GM12878 (cell line): ENCODE data around the gene PRIMPOL. TPM values are rescaled to one million over a fixed set of nuclear protein-coding genes. Genes with fewer than 3 reads are reported as not detected.

Experiments
- ATAC-seq: fragments of 200-7000 bp; cut with Tn5 transposase; 3 replicates; pipeline ENCODE4 v1.9.1; 2020; ENCODE audit warnings: mild to moderate bottlenecking, moderate library complexity
- BruUV-seq: library from RNA; stranded (reverse); fragments of 400-500 nt; replicated peaks from 2 replicates; lab custom pipeline; 2021; lab: Mats Ljungman, UMichigan
- CTCF ChIA-PET: fragments of 300-600 bp; sonication (Branson Sonifier 250); formaldehyde crosslinking; extraction: SDS; loops from one replicate; lab custom pipeline; 2021; ENCODE audit warnings: inconsistent platforms; lab: Yijun Ruan, JAX
- POLR2A ChIA-PET: fragments of 350-600 bp; formaldehyde crosslinking; extraction: SDS; loops from one replicate; lab custom pipeline; 2021; ENCODE audit warnings: inconsistent platforms; lab: Charles Lee
- RAD21 ChIA-PET: fragments of 300-600 bp; sonication (Branson Sonifier 250); formaldehyde crosslinking; loops from one replicate; lab custom pipeline; 2023; ENCODE audit warnings: antibody characterized with exemption; ENCODE audit not compliant: unreplicated experiment; lab: Charles Lee
- SMC1A ChIA-PET: fragments of 300-600 bp; sonication (Branson Sonifier 250); formaldehyde crosslinking; loops from one replicate; lab custom pipeline; 2023; ENCODE audit not compliant: unreplicated experiment, uncharacterized antibody; lab: Charles Lee
- DNase-seq: peaks from one replicate; pipeline ENCODE4 v3.0.0-alpha.2; 2011; ENCODE audit warnings: low read depth, low spot score
- FAIRE-seq: peaks from 3 replicates; lab custom pipeline; 2011; peaks lifted over from hg19 to GRCh38; lab: Jason Lieb, UNC
- H2AFZ ChIP-seq: 2 replicates; pipeline ENCODE4 v1.6.0; 2011; ENCODE audit warnings: low read depth, low read length, control low read depth; ENCODE audit not compliant: control insufficient read depth
- H3K27ac ChIP-seq: 2 replicates; pipeline ENCODE4 v1.5.1; 2011; ENCODE audit warnings: control low read depth; ENCODE audit not compliant: control insufficient read depth, insufficient read depth
- H3K27me3 ChIP-seq, 2 experiments: replicated peaks in 1 of 2; 2 replicates each; pipeline versions ENCODE4 v1.6.0 to v1.6.1; 2011; ENCODE audit warnings: low read length in 1 of 2; ENCODE audit not compliant: control insufficient read depth in 2 of 2, insufficient read depth in 2 of 2
- H3K36me3 ChIP-seq, 2 experiments: 2 replicates each; pipeline ENCODE4 v1.5.1; 2011; ENCODE audit warnings: low read length in 1 of 2; ENCODE audit not compliant: control insufficient read depth in 2 of 2, insufficient read depth in 2 of 2
- H3K4me1 ChIP-seq: 2 replicates; pipeline ENCODE4 v1.6.1; 2011; ENCODE audit warnings: mild to moderate bottlenecking, low read length, moderate library complexity, mixed read lengths; ENCODE audit not compliant: control insufficient read depth, insufficient read depth
- H3K4me2 ChIP-seq: 2 replicates; pipeline ENCODE4 v1.6.0; 2011; ENCODE audit warnings: control low read depth; ENCODE audit not compliant: control insufficient read depth, insufficient read depth
- H3K4me3 ChIP-seq: fragments of 200-600 bp; sonication (generic); 2 replicates; pipeline ENCODE4 v1.5.1; 2016
- H3K79me2 ChIP-seq: 2 replicates; pipeline ENCODE4 v1.6.0; 2011; ENCODE audit warnings: low read length; ENCODE audit not compliant: control insufficient read depth, insufficient read depth
- H3K9ac ChIP-seq: 2 replicates; pipeline ENCODE4 v1.8.0; 2011; ENCODE audit warnings: low read length, control low read depth, mixed read lengths; ENCODE audit not compliant: control insufficient read depth, insufficient read depth
- H3K9me3 ChIP-seq: replicated peaks from 3 replicates; pipeline ENCODE4 v1.5.1; 2011; ENCODE audit warnings: mild to moderate bottlenecking, low read length; ENCODE audit not compliant: control insufficient read depth, insufficient read depth
- H4K20me1 ChIP-seq: 2 replicates; pipeline ENCODE4 v1.6.0; 2011; ENCODE audit not compliant: control insufficient read depth, insufficient read depth
- CBX5 ChIP-seq: sonication (generic); IDR thresholded peaks from 2 replicates; pipeline ENCODE4 v1.6.1; 2016; ENCODE audit warnings: low read depth, moderate library complexity, mild to moderate bottlenecking, inconsistent platforms
- NFXL1 ChIP-seq: fragments of 450-650 bp; IDR thresholded peaks from 2 replicates; pipeline ENCODE4 v1.6.1; 2017; ENCODE audit warnings: antibody characterized with exemption, mild to moderate bottlenecking, borderline replicate concordance
- ZNF384 ChIP-seq: IDR thresholded peaks from 2 replicates; pipeline ENCODE4 v1.6.1; 2012; ENCODE audit warnings: low read depth, mild to moderate bottlenecking, low read length, improper control_type of control experiment, borderline replicate concordance
- in situ Hi-C: fragments of 300-500 bp; cut with MboI; formaldehyde crosslinking; loops from 9 replicates; pipeline ENCODE4 v1.14.3; 2018; ENCODE audit warnings: mixed read lengths
- intact Hi-C: fragments of 100-400 bp; cut with micrococcal nuclease; formaldehyde crosslinking; loops from one replicate; pipeline ENCODE4 v1.14.2; 2022; ENCODE audit not compliant: unreplicated experiment
- polyA plus RNA-seq, 11 experiments: library from polyadenylated mRNA; depleted of rRNA in 4 of 11; unstranded in 6 of 11; stranded (reverse) in 5 of 11; fragments of >200 nt; fragmentation: Nextera tagmentation in 4 of 11; fragmentation: Illumina TruSeq in 1 of 11; extraction: Ambion mirVana in 4 of 11; extraction: Trizol in 1 of 11; gene quantifications; 1 replicate in 1 of 11; 2 replicates in 10 of 11; pipeline versions ENCODE4 v1.2.1 to v1.2.3, GENCODE V29; 2011 to 2016; ENCODE audit warnings: inconsistent platforms in 2 of 11, missing spikeins in 2 of 11, low read depth in 1 of 11
- total RNA-seq, 4 experiments: library from RNA; depleted of rRNA in 3 of 4; stranded (reverse); fragments of >200 nt in 3 of 4; fragmentation: Illumina TruSeq in 1 of 4; extraction: Trizol in 1 of 4; gene quantifications; 2 replicates each; pipeline versions ENCODE4 v1.2.1 to v1.2.3, GENCODE V29; 2013 to 2021
- TF ChIP-seq, protein P1 (sequence below): fragments of 450-650 bp; IDR thresholded peaks from 2 replicates; pipeline ENCODE4 v1.6.1; 2016; ENCODE audit warnings: mild to moderate bottlenecking

Gene PRIMPOL
- total and polyA plus RNA-seq, 10 of the 15 experiments (the other 5 are each of a cell fraction or from before 2014, with no cell fraction given) = 10.6 to 23.7 (median 14.0) TPM

DNA sequence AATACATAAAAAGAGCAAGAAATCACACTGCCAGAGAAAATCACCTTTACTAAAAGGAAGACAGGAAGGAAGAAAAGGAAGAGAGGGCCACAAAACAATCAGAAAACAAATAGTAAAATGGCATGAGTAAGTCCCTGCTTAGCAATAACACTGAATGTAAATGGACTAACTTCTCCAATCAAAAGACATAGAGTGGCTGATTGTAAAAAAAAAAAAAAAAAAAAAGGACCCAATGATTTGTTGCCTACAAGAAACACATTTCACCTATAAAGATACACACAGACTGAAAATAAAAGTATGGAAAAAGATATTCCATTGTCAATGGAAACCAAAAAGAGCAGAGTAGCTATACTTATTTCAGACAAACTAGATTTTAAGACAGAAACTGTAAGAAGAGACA lies 71.7 kb downstream of the PRIMPOL start:
- H3K4me2 ChIP-seq = no peak overlapping the region
- BruUV-seq = no TSS peak
- H3K9ac ChIP-seq = no peak overlapping the region
- H3K4me1 ChIP-seq = no peaks in the 10 kb centered on the region; the same call in 1 of the 2 replicates
- in situ Hi-C loops (no loop called here), intact Hi-C loops (no loop called here)
- H3K4me3 ChIP-seq = no peak overlapping the region
- FAIRE-seq (no peak), DNase-seq (no peak), ATAC-seq (no peak)
- peaks cover 4% of the 10 kb centered on the region for H3K79me2 ChIP-seq
- H3K27ac ChIP-seq = no peak overlapping the region
- SMC1A ChIA-PET = interaction anchor here (1.5 to 2.2 kb wide), 2 partner anchors 12 to 14 kb away, joined by 4 to 5 read pairs; no protein-coding TSS in a partner anchor
- CTCF ChIA-PET = interaction anchor here (1.3 kb wide), 1 partner anchor 24 kb away, joined by 3 read pairs; no protein-coding TSS in a partner anchor
- H3K9me3 ChIP-seq = no peaks in the 10 kb centered on the region; the same call in 1 of the 3 replicates
- RAD21 ChIA-PET = interaction anchor here (0.8 to 1.5 kb wide), 2 partner anchors 14 to 77 kb away, joined by 3 to 5 read pairs; no protein-coding TSS in a partner anchor
- H3K27me3 ChIP-seq = no peaks in the 10 kb centered on the region
- peaks cover 11 to 28% of the 10 kb centered on the region in 2 experiments for H3K36me3 ChIP-seq
- no peaks in the 10 kb centered on the region for H4K20me1 ChIP-seq
- POLR2A ChIA-PET = interaction anchor here (0.6 to 1.1 kb wide), 2 partner anchors 10 to 910 kb away, joined by 3 read pairs; no protein-coding TSS in a partner anchor
- no peak overlapping the region for H2AFZ ChIP-seq
- TF ChIP-seq NFXL1 (no peak), CBX5 (peak; percentile 56; the same call in 1 of the 2 replicates), ZNF384 (peak; percentile 89)
- TF ChIP-seq, protein P1, sequence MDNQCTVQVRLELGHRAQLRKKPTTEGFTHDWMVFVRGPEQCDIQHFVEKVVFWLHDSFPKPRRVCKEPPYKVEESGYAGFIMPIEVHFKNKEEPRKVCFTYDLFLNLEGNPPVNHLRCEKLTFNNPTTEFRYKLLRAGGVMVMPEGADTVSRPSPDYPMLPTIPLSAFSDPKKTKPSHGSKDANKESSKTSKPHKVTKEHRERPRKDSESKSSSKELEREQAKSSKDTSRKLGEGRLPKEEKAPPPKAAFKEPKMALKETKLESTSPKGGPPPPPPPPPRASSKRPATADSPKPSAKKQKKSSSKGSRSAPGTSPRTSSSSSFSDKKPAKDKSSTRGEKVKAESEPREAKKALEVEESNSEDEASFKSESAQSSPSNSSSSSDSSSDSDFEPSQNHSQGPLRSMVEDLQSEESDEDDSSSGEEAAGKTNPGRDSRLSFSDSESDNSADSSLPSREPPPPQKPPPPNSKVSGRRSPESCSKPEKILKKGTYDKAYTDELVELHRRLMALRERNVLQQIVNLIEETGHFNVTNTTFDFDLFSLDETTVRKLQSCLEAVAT = no peak
